HG03045 (cell line): ENCODE results near the gene MAPK9.
"Not testable (repeated sequence)": the region's sequence is repeated elsewhere in the genome, so short reads cannot be mapped to it uniquely, and the experiment has no call there.

ENCODE experiments used
- ATAC-seq: cut with Tn5 transposase; IDR thresholded peaks from one replicate; pipeline ENCODE4 v1.9.1; 2021; ENCODE audit warnings: mild to moderate bottlenecking, moderate library complexity; ENCODE audit not compliant: unreplicated experiment

MAPK9 gene

DNA sequence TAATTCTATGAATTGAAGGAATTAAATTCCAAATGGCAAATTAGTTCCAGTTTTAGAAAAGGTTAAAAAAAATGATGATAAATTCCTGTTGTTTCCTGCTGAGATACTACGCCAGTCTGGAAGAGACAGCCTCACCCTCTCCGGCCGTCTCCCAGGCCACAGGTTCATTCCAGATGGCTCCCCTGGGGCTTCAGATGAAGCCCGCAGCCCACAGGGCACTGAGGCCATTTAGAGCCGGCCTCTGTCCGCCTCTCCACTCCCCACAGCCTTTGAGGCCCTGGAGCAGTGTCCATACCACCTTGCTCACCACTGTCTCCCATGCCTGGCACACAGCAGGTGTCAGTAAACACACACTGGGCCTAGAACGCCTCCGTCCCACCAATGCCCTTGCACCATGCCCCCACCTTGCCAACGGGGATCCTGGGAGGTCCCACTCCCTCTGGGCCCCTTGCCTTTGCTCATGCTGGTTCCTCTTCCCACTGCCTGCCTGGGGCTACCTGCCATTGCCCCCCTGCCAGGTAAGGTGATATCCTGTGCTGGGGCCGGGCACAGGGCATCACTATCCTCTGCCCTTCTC, 35.2 kb upstream of the MAPK9 start:
- no peak for ATAC-seq

- no peak for ATAC-seq
These were observed 32.7 kb upstream of the MAPK9 start for GRCh38 chr5:180324601-180324950.

DNA sequence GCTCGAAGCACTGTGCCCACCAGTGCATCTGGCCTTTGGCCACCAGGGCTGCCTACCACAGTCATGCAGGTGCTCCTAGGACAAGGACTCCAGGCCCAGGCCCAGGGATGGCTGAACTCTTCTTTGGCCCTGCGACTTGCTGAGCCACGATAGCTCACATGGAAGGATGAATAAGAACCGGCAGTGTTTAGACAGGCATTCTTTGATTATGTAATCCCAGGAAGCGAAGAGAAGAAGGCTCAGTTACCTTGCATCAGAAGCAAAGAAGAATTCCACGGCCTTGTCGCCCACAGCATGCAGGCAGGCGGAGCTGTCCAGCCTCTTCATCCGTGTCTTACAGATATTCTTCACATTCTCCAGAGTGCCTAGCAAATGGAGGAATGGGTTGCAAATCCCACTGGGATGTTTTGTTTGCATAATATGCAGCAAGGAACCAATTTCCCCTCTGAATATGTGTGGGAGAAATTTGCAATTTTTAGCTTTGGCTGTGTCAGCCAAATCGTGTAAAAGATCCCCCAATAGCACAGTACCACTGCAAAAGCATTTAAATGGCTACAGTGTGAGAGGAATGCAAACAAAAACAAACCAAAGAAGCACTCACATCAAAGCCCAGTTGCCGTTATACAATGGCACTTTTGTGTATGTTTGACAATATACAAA, 32.2 kb upstream of the MAPK9 start:
- no peak for ATAC-seq

- ATAC-seq = no peak
These were observed 31.3 kb upstream of the MAPK9 start for GRCh38 chr5:180323160-180323559.

DNA sequence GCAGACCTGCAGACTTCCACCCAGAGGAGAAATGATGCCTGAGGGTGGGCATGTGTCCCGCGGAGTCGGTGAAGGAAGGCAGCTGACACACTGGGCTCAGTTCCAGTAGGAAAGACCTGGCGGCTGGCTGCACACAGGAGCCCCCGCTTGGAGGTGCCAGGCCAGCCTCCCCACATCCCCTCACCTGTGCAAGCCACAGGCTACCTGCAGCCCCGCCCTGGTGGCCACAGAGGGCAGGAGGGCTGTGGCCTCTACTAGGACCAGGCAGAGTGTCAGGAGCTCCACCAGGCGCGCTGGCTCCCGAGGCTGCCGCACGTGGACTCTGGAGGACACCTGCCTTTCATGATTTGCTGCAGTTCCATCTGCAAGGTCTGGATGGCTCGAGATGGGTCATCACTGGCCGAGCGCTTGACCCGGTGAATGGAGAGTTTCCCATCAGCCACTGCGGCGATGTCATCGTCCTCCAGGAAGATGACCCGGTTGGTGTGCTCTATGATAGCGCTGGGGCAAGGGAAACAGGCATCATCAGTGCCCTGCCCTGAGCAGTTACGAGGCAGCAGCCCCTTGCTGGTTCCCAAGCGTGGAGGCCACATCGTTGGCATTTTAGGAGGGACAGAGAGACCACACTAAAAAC, 26.7 kb upstream of the MAPK9 start:
- ATAC-seq = no peak

DNA sequence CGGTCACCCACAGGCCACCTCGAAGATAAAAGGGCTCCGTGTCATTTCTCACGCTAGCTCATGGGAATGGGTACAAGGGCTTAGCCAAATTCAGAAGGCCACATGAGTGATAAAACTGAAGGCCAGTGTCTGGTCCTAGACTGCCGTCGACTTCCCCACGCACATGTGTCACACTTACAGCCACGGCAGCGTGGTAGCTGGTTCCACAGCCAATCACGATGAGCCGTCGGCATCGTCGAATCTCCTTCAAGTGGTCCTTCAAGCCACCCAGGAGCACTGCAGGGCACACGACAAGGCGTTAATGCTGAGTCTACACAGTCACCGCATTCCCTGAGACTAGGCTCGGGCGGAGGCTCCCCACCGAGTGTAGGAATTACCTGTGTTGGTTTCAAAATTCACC, 24.7 kb upstream of the MAPK9 start:
- ATAC-seq = no peak

DNA sequence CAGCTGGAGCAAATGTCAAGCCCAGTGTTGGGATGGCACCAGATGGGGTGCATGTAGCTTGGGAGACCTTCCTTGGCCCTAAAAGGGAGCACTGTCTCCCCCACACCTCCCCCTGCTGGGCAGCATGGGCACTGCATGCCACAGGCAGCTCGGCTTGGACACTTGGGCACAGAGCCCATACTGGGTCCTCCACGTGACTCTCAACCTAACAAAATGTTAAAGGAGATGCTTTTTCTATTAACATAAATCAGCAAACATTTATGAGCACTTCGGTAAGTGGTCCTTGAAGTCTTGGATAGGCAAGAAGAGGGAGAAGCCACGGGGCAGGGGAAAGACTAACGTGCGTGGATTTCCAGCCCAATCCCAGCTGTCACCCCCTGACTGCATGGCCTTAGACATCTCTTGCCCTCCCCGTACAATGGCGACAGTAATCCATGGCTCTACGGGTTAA, 23.9 kb upstream of the MAPK9 start:
- ATAC-seq = peak; percentile 66

DNA sequence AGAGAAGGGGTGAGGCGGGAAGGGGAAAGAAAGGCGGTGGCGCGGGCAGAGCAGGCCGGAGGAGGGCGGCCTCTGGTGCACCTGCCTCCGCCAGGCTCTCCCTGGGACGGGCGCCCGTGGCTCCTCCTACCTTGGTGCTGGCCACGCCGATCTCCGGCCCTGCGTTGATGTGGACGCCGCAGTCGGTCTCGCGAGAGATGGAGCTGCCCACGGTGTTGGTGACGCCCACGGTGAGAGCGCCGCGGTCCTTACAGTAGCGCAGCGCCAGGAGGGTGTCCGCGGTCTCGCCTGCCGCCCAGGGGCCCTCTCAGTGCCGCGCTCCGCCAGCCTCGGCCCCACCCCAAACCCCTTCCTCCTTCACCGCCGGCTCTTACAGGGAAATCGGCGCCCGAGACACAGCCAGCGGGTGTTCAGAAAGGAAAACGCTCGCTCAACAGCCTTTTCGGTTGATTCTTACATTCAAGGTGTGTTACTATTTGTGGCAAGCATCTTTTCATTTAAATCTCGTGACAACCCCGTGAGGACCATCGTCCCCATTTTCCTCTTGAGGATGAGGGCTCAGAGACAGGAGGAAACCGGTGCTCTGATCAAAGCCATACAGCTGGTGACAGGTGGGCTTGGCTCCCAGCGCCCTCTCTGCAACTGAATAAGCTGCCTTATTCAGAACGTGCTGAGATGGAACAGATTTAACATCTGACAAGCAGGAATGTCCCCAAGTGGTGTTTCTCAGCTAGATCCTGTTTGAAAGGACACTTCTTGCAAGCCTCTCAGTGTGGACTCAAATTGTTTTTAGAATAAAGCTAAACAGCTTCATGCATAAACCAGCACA, 22.0 kb upstream of the MAPK9 start:
- no peak for ATAC-seq

DNA sequence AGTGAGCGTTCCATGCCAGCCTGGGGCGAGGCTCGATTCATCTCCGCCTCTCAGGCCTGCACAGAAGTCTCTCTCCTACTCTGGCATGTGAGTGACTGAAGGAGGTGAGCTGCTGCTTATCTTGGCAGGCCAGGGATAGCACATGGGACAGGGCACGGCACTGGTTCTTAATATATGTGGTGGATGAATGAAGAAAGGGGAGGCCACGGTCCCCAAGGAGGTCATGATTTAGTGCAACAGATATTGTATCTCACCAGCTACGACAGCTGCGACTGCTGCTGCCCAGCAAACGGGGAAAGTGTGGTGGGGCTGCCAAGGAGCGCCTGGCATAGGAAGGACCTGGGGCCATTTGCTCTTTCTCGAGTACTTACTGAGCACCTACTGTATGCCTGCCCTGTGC, 19.3 kb upstream of the MAPK9 start:
- no peak for ATAC-seq

- no peak for ATAC-seq
These were observed 14.9 kb upstream of the MAPK9 start for GRCh38 chr5:180306796-180307195.

DNA sequence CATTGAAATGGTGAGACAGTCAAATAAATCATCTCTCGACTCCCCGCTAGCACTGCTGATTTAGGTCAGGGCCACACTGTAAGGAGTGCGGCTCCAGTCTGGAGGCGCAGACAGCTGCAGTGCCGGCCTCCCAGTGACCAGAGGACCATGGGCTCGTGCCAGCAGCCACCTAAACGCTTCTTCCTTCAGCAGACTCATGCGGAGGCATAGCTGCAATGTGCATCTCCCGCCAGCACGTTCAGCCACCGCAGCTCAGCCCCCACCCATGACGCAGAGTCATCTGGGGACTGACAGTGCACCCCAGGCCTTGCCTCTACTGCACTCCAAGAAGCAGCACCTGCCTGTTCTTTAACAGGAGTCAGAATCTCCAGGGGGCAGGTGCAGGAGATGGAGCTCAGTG, 13.6 kb upstream of the MAPK9 start:
- ATAC-seq = no peak

DNA sequence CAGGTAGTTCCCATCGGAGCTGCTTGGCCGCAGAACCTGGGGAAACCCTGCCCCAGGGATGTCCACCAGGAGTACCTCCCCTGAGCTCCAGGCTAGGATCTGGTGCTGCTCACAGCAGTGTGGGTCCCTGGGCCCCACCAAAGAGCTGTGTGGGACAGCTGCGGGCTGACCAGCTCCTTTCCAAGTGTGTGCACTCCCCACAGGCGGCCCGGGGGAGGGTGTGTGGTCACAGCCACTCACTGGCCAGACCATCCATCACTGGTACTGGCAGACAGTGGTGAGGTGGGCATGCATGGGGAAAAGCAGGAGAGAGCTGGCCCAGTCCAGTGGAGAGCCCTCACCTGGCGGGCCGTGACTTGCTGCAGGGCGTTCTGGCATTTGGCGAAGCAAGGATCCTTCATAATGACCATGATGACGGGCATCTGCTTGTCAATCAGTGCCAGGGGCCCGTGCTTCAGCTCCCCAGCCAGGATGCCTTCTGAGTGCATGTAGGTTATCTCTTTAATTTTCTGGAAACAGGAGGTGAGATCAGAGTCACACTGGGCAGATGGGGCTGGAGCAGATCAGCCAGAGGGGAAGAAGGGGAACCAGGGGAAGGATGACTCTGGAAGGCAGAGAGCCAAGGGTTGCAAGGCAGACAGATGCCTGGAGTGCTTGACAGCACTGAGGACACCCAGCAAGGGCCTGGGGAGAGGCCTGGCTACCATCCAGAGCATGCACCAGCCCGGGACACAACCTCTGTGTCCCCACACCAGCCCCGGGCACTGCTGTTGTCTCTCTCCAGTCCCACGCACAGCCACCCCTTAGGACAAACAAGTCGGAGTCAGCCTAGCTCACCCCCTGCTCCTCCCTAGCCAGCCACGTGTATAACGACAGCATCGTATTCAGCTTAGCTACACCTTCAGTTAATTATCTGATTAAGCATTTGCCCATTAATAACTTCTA, 12.8 kb upstream of the MAPK9 start:
- ATAC-seq = no peak

- ATAC-seq = no peak
These were observed 12.1 kb upstream of the MAPK9 start for GRCh38 chr5:180304016-180304292.

GRCh38 chr5:180303226-180304015, 11.5 kb upstream of the MAPK9 start:
- no peak for ATAC-seq

DNA sequence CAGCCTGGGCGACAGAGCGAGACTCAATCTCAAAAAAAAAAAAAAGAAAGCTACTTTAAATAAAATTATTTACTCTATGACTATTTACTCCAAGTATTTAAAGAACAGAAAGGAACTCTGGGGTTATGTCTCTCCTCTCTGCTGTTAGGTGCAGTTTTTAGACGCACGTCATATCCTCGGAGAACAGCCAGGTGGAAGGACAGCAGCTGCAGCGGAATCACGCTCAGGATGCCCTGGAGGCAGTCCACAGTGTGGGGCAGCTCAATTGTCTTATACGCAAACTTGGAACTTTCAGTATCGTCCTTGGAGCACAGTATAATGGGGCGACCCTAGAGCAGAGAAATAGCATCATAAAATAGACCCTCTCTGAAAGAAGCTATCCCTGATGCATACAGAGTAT, 10.4 kb upstream of the MAPK9 start:
- ATAC-seq = no peak

GRCh38 chr5:180301253-180301652, 9.4 kb upstream of the MAPK9 start:
- ATAC-seq = no peak

DNA sequence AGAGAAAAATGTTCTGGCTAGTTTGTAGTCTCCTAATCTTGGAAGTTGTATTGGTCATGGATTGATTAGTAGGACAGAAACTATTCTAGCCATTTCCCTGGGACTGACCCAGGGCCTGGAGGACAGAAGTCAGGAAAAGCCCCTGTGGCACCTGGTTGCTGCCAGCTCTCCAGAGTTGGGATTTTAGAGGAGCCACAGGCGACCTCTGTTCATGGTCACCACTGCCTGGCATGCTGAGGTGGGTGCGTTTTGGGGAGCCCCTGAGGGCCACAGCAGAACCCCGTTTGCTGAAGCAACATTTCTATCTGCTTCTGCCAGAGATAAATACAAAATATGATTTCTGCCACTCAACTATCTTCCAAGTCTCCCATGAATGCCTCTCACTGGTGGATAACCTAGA, 7.6 kb upstream of the MAPK9 start:
- ATAC-seq = no peak

- not testable (repeated sequence) for ATAC-seq
These were observed 7.1 kb upstream of the MAPK9 start for GRCh38 chr5:180299014-180299413.

- ATAC-seq = no peak
These were observed 5.9 kb upstream of the MAPK9 start for GRCh38 chr5:180297587-180298282.
